NCI-H82 (cell line): ENCODE results near the gene TCF7L2.
A peak's percentile ranks its signal among the peaks of the same experiment; 100 is the strongest.

ENCODE experiments used
- DNase-seq: peaks from one replicate; lab custom pipeline; 2025; lab: John Stamatoyannopoulos, UW

The TCF7L2 gene

DNA sequence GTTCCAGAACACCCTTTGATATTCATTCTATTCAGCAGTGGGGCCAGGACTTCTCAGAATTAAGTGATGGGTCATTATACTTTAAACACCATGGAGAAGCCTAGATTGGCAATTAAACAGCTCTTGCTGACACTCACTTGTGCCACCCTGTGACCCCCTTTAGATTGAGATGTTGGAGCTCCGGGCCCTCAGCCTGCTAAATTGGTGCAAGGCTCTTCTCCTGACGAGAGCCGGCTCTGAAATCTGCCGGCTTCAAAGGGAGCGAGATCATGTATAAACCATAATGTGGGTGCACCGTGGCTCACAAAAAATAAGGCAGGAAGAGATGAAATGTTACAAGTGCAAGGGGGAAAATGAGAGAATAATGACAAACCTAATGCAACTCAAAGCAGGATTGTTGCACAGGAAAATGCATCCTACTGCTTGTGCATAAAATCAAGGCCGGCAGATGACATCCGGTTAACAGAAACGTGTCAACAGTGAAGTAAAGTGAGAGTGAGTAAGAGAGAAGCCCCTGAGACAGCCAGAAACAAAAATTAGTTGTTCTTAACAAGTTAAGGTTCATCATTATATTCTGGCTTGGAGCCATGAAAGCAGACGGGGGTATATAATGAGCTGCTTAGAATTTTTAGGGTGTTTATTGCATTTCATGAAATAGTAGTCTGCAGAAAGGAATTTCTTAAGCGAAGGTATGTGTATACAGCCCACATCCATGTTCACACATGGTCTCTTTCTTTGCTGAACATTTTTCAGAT is 198.2 kb downstream of the TCF7L2 start:
- DNase-seq = no peak

DNA sequence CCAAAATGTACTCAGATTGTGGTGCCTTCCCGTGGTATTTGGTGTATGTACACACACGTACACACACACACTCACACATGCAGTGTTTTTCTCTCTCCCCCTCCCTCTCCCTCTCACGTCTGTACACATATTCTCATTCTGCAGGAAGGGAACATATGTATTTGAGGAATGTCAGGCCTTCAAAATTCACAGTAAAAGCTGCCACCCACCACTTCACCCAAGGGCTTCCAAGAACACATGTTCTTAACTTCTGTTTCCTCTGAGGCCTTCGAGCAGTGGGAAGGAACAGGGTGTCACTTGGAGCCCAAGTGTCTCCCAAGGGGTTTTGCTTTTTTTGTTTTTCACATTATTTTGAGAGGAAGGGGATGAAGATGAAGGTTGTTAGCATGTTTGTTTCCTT is 198.9 kb downstream of the TCF7L2 start:
- no peak for DNase-seq

DNA sequence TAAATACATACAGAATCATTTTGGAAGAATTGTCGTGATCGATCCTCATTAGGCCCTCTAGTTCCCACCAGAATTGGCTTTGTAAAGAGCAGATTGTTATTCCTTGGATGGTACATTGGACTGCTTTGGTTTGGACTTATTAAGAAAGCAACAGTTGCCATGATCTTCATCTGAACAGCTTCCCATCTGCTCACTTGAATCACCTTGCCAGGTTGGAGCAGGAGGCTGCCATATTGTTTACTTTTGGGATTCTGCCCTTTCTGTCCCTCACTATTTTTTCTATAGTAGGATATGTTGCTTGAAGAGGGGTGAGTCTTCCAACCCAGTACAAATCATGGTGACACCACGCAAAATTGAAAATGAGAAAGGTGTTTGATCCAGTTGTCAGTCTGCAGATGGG is 199.6 kb downstream of the TCF7L2 start:
- DNase-seq = peak; percentile 5

DNA sequence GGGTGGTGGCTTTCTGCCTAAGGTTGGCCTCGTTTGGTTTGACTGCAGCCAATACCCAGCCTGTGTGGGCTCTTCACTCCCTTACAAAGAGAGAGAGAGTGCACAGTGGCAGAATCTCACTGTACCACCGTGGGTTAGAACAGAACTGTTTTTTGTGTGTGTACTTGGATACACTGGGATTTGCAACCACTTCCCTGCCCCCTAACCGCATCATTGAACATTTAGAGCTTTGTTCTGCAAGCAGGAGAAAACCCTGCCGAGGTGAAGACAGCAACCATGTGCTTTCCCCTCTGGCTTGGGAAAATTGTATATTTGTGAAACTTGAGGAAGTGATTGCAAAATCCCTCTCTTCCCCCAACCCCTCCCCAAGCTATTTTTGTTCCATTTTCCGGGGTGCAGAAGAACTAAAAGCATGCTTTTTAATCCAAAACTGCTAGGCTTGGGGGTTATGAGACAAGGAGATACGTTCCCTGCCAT is 201.2 kb downstream of the TCF7L2 start:
- no peak for DNase-seq

DNA sequence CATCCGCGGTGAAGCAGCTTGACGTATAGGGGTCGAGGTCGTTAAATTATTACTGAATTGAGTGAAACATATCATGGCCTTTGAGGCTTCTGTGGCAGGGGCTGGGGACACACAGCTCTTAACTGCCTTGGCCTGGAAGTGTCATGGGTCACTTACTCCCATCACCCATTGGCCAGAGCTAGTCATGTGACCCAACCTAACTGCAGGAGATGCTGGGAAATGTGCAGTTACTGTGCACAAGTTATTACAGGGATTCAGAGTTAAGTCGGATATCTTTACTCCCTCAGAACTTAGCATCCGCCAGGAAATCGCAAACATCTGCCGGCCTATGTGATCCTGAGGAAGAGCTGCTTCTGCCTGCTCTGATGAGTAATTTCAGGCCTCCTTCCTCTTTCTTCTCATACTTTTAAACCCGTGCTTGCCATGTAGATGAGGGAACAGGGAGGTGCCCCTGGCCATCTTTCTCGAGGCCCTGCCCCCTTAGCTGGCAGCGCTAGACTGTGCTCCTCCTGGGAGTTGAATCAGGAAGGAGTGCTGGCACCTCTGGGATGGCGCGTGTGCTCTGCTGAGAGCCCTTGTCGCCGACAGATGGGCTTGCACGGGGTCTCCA is 203.6 kb downstream of the TCF7L2 start:
- no peak for DNase-seq

DNA sequence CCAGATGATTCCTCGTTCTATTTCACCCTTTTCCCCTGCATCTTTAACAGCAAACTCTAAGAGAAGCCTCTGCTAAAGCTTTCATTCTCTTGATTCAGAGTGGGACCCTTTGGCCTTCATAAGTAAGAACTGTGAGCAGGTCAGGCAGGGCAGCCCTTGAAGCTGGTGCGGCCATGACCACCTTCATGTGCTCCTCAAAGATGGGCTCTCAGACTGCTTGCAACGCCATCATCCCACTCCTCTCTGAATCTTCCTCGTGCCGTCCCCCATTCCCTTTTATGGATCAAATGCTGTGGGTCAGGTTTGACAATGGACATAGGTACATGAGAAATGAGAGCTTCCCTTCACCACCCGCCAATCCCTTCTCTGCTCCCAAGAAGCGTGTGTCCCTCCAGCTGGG is 207.4 kb downstream of the TCF7L2 start:
- DNase-seq = no peak

DNA sequence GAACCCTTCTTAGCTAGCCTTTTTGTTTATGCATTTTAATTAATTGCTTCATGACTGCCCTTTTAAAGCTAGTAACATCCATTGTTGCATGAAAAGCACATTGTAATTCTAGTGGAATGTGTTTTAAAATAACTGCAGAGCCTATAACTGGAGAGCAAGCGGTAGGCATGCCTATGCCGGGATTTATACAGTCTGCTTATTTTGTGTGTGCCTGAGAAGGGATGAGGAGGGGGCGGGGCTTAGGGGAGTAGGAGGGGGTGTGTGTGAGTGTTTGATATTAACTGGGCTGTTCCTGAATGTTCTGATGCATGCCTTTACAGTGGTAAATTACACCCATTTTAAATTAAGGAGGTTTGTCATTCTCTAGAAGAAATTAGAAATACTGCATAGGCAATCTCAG is 208.1 kb downstream of the TCF7L2 start:
- peak; percentile 33 for DNase-seq

DNA sequence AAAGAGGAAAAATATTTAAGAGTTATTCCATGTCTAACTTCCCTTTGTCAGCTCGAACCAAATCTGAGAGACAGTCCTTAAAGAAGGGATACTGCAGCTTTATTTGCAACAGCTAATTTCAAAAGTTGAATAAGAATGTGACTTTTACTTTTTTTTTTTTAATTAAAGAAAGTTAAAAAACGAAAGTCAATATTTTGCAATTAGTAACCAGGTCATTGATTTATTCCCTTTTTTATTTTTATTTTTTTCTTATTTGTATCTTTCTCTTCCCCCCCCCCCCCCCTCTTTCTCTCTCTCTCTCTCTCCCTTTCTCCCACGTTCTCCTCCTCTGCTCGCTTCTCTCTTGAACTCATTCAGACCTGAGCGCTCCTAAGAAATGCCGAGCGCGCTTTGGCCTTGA is 209.5 kb downstream of the TCF7L2 start:
- DNase-seq = no peak

DNA sequence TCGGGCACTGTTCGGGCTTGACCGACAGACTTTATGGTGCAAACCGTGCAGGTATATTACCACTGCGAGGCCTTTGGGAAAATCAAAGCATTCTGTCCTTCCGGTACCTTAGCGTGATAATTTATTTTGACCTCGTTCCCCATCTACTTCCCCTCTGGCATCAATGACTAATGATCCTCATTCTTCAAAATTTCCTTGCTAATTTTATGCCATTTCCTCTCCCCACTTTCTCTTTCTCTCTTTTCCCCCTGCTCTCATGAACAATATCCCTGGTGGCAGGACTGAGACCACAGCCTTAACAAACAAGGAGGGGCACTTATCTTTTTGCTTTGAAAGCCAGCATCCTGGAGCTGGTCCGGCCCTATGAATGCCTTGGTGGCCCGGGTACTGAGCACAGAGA is 210.6 kb downstream of the TCF7L2 start:
- DNase-seq = no peak

DNA sequence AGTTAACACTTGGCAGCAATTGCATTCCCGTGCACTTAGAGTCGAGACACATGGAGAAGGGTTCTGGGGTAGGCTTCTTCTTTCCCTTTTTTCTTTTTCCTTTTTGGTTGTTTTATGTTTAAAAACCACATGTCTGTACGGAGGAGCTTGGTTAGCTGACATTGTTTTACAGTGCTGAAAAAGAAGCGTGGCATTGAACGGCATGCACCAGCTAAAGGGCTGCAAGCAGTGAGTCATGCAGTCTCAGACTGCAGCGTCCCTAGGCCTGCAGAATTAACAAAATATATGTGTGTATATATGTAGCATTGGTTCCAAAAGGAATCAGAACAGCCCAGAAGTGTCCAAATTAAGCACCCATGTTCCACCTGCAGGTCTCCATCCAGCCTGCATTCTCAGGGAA is 211.0 kb downstream of the TCF7L2 start:
- DNase-seq = no peak

DNA sequence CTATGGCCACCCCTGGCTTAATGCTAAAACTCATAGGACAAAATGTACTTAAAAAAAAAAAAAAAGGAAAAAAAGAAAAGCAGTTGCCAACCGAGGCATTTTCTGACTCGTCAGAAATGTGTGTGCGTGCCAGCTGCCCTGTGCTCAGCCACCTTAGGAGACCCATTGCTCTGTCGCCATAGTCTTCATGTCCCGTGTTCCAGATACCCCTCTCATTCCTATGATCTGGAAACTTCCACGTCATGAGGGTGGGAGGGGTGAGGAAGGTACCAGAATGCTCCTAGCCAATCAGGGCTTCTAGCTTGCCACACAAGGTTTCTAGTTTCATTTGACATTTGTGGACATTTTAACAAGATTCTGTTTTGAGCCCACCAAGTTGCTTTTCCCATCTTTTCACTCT is 212.9 kb downstream of the TCF7L2 start:
- DNase-seq = no peak

DNA sequence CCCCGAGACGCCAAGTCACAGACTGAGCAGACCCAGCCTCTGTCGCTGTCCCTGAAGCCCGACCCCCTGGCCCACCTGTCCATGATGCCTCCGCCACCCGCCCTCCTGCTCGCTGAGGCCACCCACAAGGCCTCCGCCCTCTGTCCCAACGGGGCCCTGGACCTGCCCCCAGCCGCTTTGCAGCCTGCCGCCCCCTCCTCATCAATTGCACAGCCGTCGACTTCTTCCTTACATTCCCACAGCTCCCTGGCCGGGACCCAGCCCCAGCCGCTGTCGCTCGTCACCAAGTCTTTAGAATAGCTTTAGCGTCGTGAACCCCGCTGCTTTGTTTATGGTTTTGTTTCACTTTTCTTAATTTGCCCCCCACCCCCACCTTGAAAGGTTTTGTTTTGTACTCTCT is 215.6 kb downstream of the TCF7L2 start:
- DNase-seq = no peak

DNA sequence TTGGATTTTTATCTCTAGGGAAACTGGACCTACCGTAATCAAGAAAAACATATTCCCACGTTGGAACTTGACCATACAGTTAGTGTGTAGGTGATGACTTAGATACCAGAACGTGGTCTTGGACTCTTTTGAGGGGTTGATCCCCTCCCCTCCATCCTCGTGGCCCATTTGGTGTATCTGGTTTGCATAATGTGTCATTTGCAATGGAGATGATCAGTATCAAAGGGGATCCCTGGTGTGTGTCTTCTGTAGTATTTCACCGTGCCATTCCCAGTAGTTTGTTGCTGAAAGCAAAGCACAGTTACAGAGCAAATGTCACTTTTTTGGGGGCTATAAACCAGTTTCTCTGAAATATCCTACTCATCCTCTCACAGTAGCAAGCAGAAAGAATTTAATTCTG is 217.7 kb downstream of the TCF7L2 start:
- DNase-seq = no peak

DNA sequence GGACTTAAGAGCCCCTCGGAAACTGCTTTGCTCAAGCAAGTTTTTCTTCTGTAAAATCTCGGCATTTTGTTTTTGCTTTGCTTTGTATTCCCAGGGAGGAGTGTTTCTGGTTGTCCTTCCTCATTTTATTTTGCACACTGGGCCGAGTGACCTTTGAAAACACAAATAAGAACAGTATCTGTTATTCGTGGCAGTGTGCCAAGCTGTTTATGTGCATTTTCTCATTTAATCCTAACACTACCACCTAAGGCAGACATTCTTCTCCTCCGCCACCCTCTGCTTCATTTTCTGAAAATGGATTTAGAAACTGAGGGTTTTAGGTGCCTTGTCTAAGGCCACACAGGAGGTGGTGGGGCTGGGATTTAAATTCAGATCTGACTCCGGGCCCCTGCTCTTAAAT is 218.5 kb downstream of the TCF7L2 start:
- DNase-seq = peak; percentile 10

DNA sequence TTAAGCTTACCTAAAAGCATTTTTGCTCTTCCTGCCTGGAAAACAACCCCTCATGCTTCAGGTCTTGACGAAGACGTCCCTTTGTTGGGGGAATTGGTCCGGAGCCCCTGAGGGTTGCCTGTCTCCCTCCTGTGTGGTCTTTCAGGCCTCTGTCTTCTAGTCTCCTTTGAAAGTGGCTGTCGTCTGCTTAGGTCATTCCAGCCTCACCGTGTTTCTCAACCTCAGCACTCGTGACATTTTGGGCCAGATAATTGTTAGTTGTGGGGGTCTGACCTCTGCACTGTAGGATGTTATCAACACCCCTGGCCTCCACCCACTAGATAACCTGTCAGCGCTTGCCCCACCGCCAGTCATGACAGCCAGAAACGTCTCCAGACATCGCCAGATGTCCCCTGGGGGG is 219.1 kb downstream of the TCF7L2 start:
- DNase-seq = no peak

DNA sequence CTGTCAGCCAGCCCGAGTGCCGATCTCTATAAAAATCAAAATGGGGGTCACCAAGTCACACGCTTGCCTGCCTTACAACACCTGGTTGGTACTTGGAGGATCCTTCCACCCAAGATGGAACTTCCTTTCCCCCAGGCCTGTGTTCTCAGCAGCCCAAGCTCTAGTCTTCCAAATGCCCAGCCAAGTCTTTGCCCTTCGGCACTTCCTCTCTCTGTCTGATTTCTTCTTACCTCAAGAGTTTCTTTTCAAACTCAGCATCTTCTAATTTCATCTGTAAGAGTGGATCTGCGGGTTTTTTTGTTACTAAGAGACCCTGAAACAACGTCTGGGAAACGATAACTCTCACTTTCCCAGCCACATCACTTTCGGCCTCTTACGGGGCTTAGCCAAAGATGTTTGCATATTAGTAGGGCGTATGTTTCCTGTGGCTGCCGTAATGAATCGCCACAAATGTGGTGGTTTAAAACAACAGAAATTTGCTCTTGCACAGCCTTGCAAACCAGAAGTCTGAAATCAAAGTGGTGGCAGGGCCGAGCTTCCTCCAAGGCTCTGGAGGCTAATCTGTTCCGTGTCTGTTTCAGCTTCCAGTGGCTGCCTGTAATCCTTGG is 219.9 kb downstream of the TCF7L2 start:
- DNase-seq = no peak

DNA sequence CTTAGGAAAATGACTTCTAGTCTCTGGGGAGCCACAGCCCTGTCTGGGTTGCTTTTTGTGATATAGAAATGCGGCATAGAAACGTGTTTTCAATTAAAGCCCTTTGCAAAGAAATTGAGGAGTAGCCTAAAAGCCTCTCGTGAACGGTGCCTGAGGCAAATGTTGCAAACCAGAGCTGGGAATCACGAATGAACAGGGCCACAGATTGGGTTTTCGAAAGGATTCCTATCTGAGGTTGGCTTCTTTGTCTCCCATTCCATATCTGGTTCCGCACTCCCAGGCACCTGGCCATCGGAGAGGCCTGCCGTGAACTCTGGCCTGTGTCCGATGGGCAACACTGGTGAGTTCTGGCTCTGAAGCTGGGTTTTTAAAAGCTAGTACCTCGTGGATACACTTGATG is 221.6 kb downstream of the TCF7L2 start:
- no peak for DNase-seq

DNA sequence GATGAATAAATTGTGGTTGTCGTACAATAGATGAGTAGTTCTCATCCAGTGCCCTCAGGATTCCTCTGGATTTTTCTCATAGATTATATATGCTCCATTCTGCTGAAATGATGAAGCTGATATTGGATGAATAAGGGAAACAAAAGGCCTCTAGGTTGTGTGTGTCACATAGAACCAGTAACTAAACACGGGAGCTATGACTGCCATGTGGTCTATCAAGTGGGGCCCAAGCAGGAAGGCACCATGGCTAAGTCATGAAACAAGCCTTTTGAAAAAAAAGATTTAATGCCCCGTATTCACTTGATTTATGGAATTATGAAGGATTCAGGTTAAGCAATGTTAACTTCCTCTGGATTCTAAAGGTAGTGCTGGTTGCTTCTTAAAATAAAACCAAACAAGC is 225.1 kb downstream of the TCF7L2 start:
- no peak for DNase-seq

DNA sequence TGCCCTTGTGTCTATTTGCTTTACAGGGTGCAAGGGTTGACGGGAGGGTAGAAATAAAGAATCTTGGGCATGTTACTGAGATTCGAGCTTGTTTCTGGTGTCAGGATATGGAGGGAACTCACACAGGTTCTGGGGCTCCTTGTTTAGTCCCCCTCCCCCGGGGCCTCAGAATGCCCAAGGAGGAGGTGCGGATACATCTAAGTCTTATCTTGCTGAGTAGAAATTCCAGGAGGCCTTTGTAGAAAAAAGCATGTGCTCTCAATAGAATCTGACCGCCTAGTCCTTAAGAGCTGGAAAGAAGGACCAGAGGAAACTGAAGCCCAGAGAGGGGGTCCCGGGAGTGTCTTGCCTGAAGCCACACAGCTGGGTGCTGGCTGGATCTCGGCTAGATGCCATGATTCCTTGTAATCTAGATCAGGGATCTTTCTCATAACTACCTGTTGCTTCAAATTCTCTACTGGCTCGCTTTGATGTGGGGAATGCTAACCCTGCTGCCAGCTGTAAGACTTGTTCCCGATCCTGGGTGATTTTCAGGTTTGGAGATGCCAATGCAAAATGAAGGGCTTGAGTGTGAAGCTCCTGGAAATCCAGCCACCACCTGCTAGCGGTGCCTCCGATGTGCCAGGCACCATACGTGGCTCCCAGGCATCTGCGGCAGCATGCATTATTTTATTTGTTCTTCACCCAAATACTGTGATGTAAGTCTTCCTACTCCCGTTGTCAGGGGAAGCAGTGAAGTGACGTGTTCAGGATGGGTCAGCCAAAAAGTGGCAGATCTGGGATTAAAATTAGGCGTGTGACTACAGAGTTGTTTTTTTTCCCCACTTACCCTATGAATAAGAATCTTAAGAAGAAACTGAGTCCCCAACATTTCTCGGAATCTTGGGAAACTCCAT is 226.0 kb downstream of the TCF7L2 start:
- DNase-seq = no peak

DNA sequence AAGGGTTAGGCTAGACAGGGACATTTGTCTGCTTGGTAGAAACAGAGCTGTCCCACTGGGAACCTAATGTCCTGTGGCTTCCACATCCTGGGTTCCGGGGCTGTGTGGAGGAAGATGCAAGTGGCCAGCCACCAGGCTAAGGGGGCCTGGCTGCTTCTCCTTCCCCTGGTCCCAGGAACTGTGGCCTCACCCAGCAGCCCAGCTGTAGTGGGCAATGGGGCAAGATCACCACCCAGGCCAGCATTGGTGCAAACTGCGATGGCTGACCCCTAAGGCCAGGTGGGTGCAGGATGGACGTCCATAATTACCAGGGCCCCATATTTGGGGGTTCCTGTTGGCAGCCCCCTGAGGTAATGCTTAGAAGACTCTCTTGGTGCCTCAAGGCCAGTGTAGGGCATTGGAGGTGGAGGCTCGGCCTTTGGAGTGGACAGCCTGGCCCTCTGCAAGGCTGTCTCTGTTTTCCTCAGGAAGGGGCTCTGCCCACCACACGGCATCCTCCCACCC is 226.7 kb downstream of the TCF7L2 start:
- DNase-seq = no peak

DNA sequence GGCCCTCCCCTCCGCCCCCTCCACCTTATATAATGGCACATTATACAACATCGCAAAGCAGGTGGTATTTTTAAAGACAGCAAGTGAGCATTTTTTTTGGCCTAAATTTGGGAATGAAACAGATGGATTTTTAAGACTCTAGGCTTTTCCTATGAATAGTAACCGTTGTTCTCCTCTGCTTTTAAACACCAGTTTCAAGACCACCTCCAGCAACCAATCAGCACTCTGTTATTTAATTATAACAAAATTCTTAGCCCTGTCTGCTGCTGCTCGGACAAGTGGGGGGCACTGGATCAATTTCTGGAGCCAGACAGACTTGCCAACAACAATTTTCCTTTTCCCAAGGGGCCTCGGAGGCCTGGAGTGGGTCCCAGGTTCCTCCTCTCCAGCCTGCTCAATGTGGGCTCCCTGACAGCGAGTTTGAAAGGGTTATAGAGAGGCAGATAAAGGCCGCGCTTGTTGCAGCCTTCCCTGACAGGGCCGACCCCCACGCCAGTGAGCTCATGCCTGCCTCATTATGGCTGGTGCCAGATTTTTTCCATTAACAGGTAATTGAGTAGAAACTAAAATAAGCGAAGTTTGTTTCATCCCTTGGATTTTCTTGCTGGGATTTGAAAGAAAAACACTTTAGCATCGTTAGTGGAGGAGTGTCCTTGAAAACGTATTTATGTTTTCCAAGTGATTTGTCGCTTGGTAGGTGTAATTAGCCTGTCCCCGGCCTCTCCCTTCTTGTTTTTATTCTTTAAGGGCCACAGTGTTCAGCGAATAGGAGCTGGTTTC is 227.3 kb downstream of the TCF7L2 start:
- DNase-seq = no peak
